Fibroblast of lung (primary cell): ENCODE data around the gene ASXL3. TPM values are rescaled to one million over a fixed set of nuclear protein-coding genes. Genes with fewer than 3 reads are reported as not detected.

Source experiments
- DNase-seq, 2 donors: peaks; one replicate each; pipeline versions ENCODE4 v3.0.0 to v3.0.0-alpha.2; 2010; ENCODE audit warnings: low read depth in 2 of 2
- H2AFZ ChIP-seq: 2 replicates; pipeline ENCODE4 v1.5.1; 2012; ENCODE audit warnings: low read length, control low read depth, inconsistent platforms
- H3K27ac ChIP-seq: 2 replicates; pipeline ENCODE4 v1.5.1; 2011; ENCODE audit warnings: low read length, control low read depth; ENCODE audit not compliant: insufficient read depth
- H3K27me3 ChIP-seq: 2 replicates; pipeline ENCODE4 v1.5.1; 2011; ENCODE audit warnings: mild to moderate bottlenecking, low read length; ENCODE audit not compliant: control insufficient read depth, insufficient read depth
- H3K36me3 ChIP-seq: 2 replicates; pipeline ENCODE4 v1.5.1; 2011; ENCODE audit warnings: low read length; ENCODE audit not compliant: control insufficient read depth, insufficient read depth
- H3K4me1 ChIP-seq: 2 replicates; pipeline ENCODE4 v1.5.1; 2011; ENCODE audit warnings: low read length; ENCODE audit not compliant: control insufficient read depth, insufficient read depth; ENCODE audit errors: extremely low read depth
- H3K4me2 ChIP-seq: 2 replicates; pipeline ENCODE4 v1.5.1; 2011; ENCODE audit warnings: low read length, control low read depth; ENCODE audit not compliant: insufficient read depth; ENCODE audit errors: extremely low read depth
- H3K4me3 ChIP-seq, 4 experiments: fragments of 200-600 bp in 1 of 4; sonication (generic) in 1 of 4; replicated peaks in 1 of 4; 2 replicates each; pipeline ENCODE4 v1.5.1; 2011 to 2016; ENCODE audit warnings: low read length in 4 of 4, low read depth in 3 of 4, mild to moderate bottlenecking in 3 of 4, control low read depth in 2 of 4, inconsistent platforms in 1 of 4, mixed read lengths in 1 of 4; ENCODE audit not compliant: insufficient read depth in 1 of 4; ENCODE audit errors: control extremely low read depth in 1 of 4
- H3K79me2 ChIP-seq: 2 replicates; pipeline ENCODE4 v1.5.1; 2012; ENCODE audit warnings: mild to moderate bottlenecking, low read length, inconsistent platforms; ENCODE audit not compliant: control insufficient read depth, insufficient read depth
- H3K9ac ChIP-seq: 2 replicates; pipeline ENCODE4 v1.5.1; 2011; ENCODE audit warnings: mild to moderate bottlenecking, low read length, control low read depth; ENCODE audit not compliant: insufficient read depth
- H3K9me3 ChIP-seq: 2 replicates; pipeline ENCODE4 v1.5.1; 2012; ENCODE audit warnings: low read depth, low read length; ENCODE audit not compliant: control insufficient read depth, insufficient read depth
- H4K20me1 ChIP-seq: 2 replicates; pipeline ENCODE4 v1.5.1; 2011; ENCODE audit warnings: low read length; ENCODE audit not compliant: control insufficient read depth, insufficient read depth; ENCODE audit errors: extremely low read depth
- CTCF ChIP-seq, 2 donors: IDR thresholded peaks in 1 of 2; conservative IDR thresholded peaks in 1 of 2; 1 replicate in 1 of 2; 2 replicates in 1 of 2; pipeline ENCODE4 v1.5.1; 2011 to 2012; ENCODE audit warnings: low read length in 2 of 2, control low read depth in 1 of 2, inconsistent platforms in 1 of 2, low read depth in 1 of 2, mild to moderate bottlenecking in 1 of 2
- EZH2 ChIP-seq: IDR thresholded peaks from 2 replicates; pipeline ENCODE4 v1.5.1; 2012; ENCODE audit warnings: low read length, control low read depth, mild to moderate bottlenecking; ENCODE audit errors: missing control alignments
- polyA plus RNA-seq, 2 donors: library from polyadenylated mRNA; depleted of rRNA in 1 of 2; stranded (reverse) in 1 of 2; unstranded in 1 of 2; fragments of >200 nt; gene quantifications; 2 replicates each; pipeline ENCODE4 v1.2.1, GENCODE V29; 2011 to 2012; ENCODE audit warnings: missing spikeins in 1 of 2
- total RNA-seq: library from RNA; depleted of rRNA; stranded (reverse); fragments of >200 nt; gene quantifications from 2 replicates; pipeline ENCODE4 v1.2.1, GENCODE V29; 2014

Gene ASXL3
- total and polyA plus RNA-seq, 2 donors (not counting 1 experiment from before 2014, with no cell fraction given) = 0.06 to 0.66 TPM

- TF ChIP-seq CTCF (conservative IDR thresholded peaks at IDR 0.05 in 1 of 2, IDR thresholded peaks at IDR 0.05 in 1 of 2; ENCODE audit: low read depth in 1 of 2, low read length in 2 of 2) (no peak), EZH2 (no peak)
- Histone ChIP-seq H3K4me2 (no peak overlapping the region), H3K36me3 (no peaks in the 10 kb centered on the region), H3K4me1 (no peaks in the 10 kb centered on the region), H2AFZ (no peak overlapping the region), H3K4me3 (no peak overlapping the region), H3K27me3 (no peaks in the 10 kb centered on the region), H3K27ac (no peak overlapping the region), H4K20me1 (no peaks in the 10 kb centered on the region), H3K79me2 (no peaks in the 10 kb centered on the region), H3K9me3 (no peaks in the 10 kb centered on the region), H3K9ac (no peak overlapping the region)
- DNase-seq = no peak
Observed at GRCh38 chr18:33669589-33669988, 91.6 kb downstream of the ASXL3 start.

GRCh38 chr18:33670029-33670428 lies 92.0 kb downstream of the ASXL3 start:
- H3K4me1 ChIP-seq = no peaks in the 10 kb centered on the region

GRCh38 chr18:33673689-33674088 lies 95.7 kb downstream of the ASXL3 start:
- H3K4me2 ChIP-seq = no peak overlapping the region
- TF ChIP-seq CTCF (conservative IDR thresholded peaks at IDR 0.05 in 1 of 2, IDR thresholded peaks at IDR 0.05 in 1 of 2; ENCODE audit: low read depth in 1 of 2, low read length in 2 of 2) = no peak
- TF ChIP-seq EZH2 = no peak
- no peaks in the 10 kb centered on the region for H3K4me1 ChIP-seq
- H3K36me3 ChIP-seq = no peaks in the 10 kb centered on the region
- H3K9me3 ChIP-seq = no peaks in the 10 kb centered on the region
- H3K9ac ChIP-seq = no peak overlapping the region
- H2AFZ ChIP-seq = no peak overlapping the region
- H3K79me2 ChIP-seq = no peaks in the 10 kb centered on the region
- no peak overlapping the region for H3K4me3 ChIP-seq
- H3K27ac ChIP-seq = no peak overlapping the region
- H4K20me1 ChIP-seq = no peaks in the 10 kb centered on the region
- no peak for DNase-seq
- H3K27me3 ChIP-seq = no peaks in the 10 kb centered on the region

More at GRCh38 chr18:33670029-33670428, 92.0 kb downstream of the ASXL3 start:
- H3K9me3 ChIP-seq = no peaks in the 10 kb centered on the region
- TF ChIP-seq CTCF (conservative IDR thresholded peaks at IDR 0.05 in 1 of 2, IDR thresholded peaks at IDR 0.05 in 1 of 2; ENCODE audit: low read depth in 1 of 2, low read length in 2 of 2) (no peak), EZH2 (no peak)
- DNase-seq = no peak
- no peak overlapping the region for H3K27ac ChIP-seq
- no peaks in the 10 kb centered on the region for H3K79me2 ChIP-seq
- H3K4me2 ChIP-seq = no peak overlapping the region
- H4K20me1 ChIP-seq = no peaks in the 10 kb centered on the region
- no peak overlapping the region for H3K9ac ChIP-seq
- H3K27me3 ChIP-seq = no peaks in the 10 kb centered on the region
- no peak overlapping the region for H2AFZ ChIP-seq
- H3K4me3 ChIP-seq = no peak overlapping the region
- no peaks in the 10 kb centered on the region for H3K36me3 ChIP-seq
